ENCODE results near the gene PTPRC.

Gene PTPRC

GRCh38 chr1:198711837-198712236, 73.0 kb downstream of the PTPRC start:
- DNase-seq: no peak

DNA sequence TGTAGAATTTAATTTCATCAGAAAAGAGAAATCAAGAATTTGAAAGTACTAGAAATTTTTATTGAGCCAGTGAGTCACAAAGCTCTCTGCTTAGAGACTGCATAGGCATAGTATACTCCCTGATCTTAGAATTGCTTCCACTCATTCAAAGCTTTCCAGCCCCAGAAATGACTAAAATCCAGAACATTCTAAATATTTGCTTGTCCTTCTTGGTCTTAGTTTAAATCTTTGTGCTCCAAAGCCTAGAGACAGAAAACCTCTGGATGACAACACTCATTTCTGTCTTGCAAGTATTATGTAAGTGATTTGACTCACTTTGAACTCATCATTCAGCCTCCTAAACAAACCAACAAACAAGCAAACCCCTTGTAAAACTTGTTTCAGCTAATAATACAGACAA, 74.2 kb downstream of the PTPRC start:
- DNase-seq: no peak

- DNase-seq: no peak
These were observed 75.4 kb downstream of the PTPRC start for GRCh38 chr1:198714271-198714670.

- no peak for DNase-seq
These were observed 77.2 kb downstream of the PTPRC start for GRCh38 chr1:198716051-198716450.

GRCh38 chr1:198717510-198717909, 78.7 kb downstream of the PTPRC start:
- DNase-seq: no peak

DNA sequence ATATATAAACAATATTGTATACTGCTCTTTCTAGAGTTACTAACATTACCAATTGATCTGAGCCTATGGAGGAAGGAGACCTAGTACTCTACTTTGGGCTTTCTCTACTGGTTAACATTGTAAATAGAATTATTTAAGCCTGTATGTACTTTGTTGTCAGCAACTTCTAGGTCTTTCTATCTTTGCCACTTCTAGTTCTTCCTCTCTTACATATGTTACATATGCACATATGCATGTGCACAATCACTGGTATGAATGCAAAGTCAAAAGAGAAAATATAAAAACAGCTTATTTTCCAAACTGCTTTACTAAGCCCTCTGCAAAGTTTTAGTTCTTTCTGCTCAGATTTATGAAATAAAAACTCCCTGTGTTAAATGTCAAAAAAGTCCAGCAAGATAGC, 84.3 kb downstream of the PTPRC start:
- DNase-seq: no peak

DNA sequence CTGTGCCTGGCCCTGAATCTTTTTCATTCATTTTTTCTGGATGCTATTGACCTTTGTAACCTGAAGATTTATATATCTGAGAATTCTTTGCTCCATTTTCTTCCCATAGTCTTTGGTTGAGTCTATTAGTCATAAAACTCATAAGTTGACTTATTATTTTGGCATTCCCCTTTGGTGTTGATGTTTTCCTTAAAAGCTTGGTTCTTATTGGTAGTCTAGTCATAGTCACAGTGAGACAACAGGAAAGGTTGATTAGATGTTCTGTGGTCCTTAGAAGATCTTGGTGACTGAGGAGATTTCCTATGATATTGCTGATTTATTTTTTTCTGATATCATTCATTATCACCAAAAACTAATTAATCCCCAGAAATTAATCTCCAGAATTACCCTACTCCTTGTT, 86.2 kb downstream of the PTPRC start:
- no peak for DNase-seq

DNA sequence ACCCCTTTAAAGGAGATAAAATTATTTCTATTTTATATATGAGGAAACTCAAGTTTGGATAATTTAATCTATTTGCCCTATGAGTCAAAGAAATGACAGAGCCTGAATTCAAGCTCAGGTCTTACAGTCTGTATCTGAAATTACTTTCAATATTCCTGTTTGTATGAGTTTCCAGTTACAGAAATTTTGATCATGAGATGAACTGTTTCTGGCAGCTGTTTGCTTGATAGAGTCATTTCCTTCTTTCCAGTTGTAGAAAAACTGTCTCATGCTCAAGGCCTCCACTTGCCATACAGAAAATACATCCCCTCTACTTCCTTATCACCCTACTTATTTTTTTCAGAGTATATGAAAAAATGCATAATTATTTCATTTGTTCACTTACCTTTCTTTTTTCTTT, 87.6 kb downstream of the PTPRC start:
- DNase-seq: no peak

GRCh38 chr1:198729195-198729863, 90.5 kb downstream of the PTPRC start:
- no peak for DNase-seq

DNA sequence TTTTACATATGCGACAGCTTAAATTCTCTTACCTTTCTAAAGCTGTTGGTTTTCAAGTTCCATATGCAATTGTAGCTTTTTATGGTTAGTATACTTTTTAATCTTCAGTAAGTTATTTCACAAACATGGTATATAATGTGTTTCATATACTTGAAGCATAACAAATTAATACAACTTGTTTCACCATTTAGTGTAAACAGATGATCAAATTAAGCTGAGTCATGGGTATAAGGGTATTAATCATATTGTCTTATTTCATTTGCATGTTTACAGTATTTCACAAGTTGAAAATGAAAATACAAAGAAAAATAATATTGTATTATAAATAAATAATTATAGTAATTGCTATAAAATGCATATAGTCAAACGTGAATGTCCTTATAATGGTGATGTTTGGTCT, 92.1 kb downstream of the PTPRC start:
- no peak for DNase-seq

- DNase-seq: no peak
These were observed 95.6 kb downstream of the PTPRC start for GRCh38 chr1:198734323-198735008.

GRCh38 chr1:198741744-198742143, 102.9 kb downstream of the PTPRC start:
- DNase-seq: no peak

DNA sequence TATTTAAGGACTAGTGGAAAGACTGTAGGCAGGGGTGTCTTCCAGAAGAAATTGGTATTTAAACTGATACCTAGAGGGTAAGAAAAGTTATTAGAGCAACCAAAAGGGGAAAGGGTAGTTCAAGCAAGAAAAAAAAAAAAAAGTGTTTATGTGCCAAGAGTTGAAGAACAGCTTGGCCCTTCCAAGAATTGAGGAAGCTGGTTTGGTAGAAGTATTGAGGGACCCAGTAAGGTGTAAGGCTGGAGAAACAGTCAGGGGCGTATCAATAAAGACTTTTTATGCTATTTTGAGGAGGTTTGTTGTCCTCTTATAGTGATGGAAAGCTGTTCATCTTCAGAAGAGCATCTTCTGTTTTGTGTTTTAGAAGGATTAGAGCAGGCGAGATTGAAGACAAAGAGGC, 108.3 kb downstream of the PTPRC start:
- DNase-seq: no peak

DNA sequence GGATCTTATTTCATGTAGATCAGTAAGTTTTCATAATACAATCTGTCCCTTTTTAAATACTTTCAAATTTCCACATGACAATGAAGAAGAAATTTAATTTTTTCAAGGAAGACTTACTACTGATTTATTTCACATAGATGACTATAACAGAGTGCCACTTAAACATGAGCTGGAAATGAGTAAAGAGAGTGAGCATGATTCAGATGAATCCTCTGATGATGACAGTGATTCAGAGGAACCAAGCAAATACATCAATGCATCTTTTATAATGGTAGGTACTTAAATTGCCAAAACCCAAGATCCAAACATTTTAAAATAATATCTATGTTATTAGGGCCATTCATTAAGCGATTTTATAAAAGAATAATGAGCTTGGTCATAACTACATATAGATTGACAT, 110.4 kb downstream of the PTPRC start:
- no peak for DNase-seq

- no peak for DNase-seq
These were observed 111.2 kb downstream of the PTPRC start for GRCh38 chr1:198750081-198750480.

DNA sequence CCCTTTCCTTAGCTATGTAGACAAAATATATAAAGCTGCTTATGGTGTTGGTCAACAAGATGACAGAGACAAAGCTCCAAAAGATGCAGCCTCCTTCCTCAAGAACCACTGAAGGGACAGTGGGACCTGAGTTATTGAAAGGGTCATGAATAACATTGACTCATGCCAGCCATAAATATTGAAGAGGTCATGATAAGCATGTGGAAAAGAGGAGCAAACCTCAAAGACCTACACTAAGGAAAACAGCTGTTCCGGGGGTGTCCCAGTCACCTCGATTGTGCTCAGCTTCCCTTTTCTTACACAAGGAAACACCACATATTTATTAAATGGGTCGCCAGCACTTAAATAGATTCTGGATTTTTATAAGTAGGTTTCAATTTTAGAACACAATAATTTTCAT, 112.9 kb downstream of the PTPRC start:
- no peak for DNase-seq

DNA sequence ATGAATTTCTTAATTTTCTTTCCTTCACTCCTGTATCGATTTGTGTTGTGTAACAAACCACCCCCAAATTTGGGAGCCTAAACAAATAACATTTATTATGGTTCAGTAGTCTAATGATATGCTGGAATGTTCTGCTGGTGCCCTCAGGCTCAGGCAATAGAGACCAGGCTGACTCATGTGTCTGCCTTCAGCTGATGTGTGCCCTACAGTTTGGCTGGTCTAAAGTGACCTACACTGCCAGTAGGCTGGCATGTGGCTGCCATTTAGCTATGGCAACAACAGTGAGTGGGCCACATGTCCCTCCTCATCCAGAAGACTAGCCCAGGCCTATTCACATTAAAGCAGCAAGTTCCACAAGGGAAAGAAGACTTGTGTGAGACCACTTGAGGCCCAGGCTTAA, 115.8 kb downstream of the PTPRC start:
- no peak for DNase-seq

- no peak for DNase-seq
These were observed 116.9 kb downstream of the PTPRC start for GRCh38 chr1:198755715-198756114.

- DNase-seq: no peak
These were observed 117.6 kb downstream of the PTPRC start for GRCh38 chr1:198756470-198756869.

DNA sequence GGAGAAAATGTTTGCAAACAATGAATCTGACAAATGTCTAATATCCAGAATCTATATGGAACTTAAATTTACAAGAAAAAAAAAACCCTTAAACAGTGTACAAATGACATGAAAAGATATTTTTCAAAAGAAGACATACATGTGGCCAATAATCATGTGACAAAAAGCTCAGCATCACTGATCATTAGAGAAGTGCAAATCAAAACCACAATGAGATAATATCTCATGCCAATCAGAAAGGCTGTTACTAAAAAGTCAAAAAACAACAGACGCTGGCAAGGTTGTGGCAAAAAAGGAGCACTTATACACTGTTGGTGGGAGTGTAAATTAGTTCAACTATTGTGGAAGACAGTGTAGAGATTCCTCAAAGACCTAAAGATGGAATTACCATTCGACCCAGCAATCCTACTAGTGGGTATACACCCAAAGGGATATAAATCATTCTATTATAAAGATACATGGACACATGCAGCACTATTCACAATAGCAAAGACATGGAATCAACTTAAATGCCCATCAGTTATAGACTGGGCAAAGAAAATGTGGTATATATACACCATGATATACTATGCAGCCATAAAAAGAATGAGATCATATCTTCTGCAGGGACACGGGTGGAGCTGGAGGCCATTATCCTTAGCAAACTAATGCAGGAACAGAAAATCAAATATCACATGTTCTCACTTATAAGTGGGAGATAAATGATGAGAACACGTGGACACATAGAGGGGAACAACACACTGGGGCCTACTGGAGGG, 123.2 kb downstream of the PTPRC start:
- no peak for DNase-seq

DNA sequence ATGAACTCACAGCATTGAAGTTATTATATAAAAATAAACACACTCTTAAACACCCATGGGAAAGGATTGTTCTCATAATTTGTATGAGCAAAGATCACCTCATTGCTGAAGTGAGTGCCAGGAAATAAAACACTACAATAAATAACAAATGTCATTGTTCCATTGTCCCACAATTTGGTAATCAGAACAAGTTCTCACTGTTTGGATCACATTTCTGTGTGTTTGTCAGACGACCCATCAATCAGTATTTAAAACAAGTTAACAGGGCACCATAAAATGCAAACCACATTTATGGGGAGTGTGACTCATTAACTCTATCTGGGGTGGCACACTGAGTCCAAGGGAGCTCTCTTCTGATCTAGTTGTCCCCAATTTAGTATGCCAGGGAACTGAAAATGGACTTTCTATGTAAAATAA, 124.5 kb downstream of the PTPRC start:
- peak; percentile 13 for DNase-seq

DNA sequence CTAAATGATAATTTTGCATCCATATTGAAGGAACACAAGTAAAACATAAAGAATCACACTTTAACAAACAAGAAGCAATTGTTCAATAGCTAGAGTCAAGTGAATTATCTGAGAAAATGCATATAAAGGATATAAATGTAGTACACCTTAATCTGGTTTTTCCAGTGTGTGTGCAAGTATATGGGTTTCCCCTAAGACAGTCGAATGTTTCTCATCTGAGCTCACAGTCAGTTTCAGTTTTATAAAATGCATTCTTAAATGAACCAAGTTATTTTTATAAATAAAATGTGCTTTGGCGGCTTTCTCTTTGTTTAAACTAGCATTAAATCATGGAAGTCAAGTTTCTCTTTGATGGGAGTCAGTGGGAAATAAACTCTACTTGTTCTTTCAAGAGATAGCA, 125.9 kb downstream of the PTPRC start:
- no peak for DNase-seq

- DNase-seq: no peak
These were observed 126.6 kb downstream of the PTPRC start for GRCh38 chr1:198765416-198765815.

GRCh38 chr1:198771563-198772153, 132.8 kb downstream of the PTPRC start:
- DNase-seq: no peak

All from midbrain (tissue), 1 donor.